ENCODE results near the gene SPRR1A. TPM values are rescaled to one million over a fixed set of nuclear protein-coding genes. Genes with fewer than 3 reads are reported as not detected.
A peak's percentile ranks its signal among the peaks of the same experiment; 100 is the strongest.

SPRR1A gene
- total RNA-seq, 1 donor from 2014 or later, result not detected

DNA sequence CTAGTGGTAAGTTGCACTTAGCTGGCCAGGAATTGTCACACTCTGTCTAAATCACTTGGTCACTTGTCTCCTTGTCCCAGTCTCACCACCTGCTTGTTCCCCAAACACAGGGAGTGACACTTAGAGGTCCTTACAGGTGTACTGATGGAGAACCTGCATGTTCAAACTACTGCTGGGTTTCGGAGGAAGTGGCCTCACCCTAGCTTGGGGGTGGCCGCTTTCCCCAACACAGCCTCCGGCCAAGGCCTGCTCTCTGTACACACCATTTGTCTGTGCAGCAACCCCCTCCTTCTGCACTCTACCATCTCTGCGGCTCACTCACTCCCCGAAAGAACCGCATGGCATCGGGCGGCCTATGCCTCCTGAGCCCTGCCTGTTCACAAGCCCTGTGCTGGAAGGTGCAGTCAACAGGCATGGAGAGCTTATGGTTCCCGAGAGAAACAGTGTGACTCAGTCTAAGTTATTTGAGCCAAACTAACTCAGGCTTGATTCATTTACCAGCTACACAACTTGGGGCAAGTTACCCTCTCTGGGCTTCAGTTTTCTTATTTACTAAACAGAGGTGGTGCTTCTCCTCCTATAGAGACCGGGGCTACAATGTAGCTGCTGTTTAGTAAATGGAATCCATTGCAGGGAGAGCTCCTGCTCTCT is 24.0 kb upstream of the SPRR1A start:
- FAIRE-seq (no peak), DNase-seq (ENCODE audit: low read depth) (peak; percentile 51)
- TF ChIP-seq CTCF (IDR thresholded peaks at IDR 0.05; ENCODE audit: insufficient read depth, low read length, severe bottlenecking), result no peak
- no peaks in the 10 kb centered on the region for H3K36me3 ChIP-seq (ENCODE audit: control insufficient read depth, insufficient read depth, low read length)
- H3K27me3 ChIP-seq (ENCODE audit: control insufficient read depth, insufficient read depth, low read length), result no peaks in the 10 kb centered on the region
- H3K4me3 ChIP-seq (ENCODE audit: low read depth, low read length), result no peak overlapping the region

DNA sequence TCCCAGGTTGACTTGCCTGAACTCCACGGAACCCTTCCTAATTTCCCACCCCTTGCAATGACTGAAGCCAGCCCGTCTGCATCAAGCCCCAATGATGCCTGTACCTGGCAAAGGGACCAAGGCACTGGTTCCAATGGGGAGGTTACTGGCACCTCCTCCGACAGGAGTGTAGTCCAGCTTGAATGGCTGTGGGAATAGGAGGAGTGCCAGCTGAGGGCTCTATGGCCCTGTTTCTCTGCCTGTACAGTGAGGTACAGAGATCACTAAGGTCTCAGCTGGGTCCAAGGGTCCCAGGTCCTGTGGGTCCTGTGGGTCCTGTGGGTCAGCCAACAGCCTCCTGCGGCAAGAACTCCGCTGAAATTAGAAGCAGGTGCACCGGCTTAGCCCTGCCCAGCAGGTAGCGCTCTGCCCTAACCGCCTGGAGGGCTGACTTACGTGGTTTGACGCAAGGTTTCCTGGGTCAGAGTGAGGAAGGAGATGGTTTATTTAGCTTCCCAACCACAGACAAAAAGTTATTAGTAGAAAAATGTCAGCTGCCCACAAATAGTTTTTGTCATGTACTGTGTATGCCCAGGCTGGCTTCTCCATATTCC is 23.3 kb upstream of the SPRR1A start:
- DNase-seq (ENCODE audit: low read depth) (no peak), FAIRE-seq (no peak)
- TF ChIP-seq CTCF (IDR thresholded peaks at IDR 0.05; ENCODE audit: insufficient read depth, low read length, severe bottlenecking), result peak; percentile 20
- no peaks in the 10 kb centered on the region for H3K36me3 ChIP-seq (ENCODE audit: control insufficient read depth, insufficient read depth, low read length)
- H3K4me3 ChIP-seq (ENCODE audit: low read depth, low read length), result no peak overlapping the region
- H3K27me3 ChIP-seq (ENCODE audit: control insufficient read depth, insufficient read depth, low read length), result no peaks in the 10 kb centered on the region

DNA sequence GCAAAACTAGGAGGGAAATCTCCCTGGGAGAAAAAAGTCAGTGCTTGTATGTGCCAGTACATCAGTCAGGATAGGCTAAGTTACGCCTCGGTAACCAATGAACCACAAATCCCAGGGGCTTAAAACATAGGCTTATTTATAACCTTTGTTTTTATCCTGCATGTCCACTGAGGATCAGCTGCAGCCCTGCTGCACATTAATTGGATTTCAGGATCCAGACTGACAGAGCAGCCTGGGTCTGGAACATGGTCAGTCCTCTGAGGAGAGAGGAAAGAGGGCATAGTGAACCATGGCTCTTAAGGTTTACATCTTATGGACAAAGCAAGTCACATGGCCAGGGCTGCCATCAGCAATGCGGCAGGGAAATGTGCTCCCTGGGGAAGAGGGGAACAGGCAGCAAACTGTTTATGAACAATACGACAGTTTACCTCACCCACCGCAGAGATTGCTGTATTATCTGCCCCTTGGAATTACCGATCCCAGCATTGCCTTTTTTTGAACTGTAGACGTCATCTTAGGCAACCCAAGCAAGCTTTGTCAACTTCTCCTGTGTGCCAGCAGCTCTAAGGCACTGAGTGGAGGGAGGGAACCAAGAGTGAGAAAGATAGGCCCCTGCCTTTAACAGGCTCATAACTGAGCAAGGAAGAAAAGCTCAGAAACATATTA is 22.5 kb upstream of the SPRR1A start:
- FAIRE-seq (no peak), DNase-seq (ENCODE audit: low read depth) (no peak)
- H3K36me3 ChIP-seq (ENCODE audit: control insufficient read depth, insufficient read depth, low read length), result no peaks in the 10 kb centered on the region
- H3K27me3 ChIP-seq (ENCODE audit: control insufficient read depth, insufficient read depth, low read length), result no peaks in the 10 kb centered on the region
- H3K4me3 ChIP-seq (ENCODE audit: low read depth, low read length), result no peak overlapping the region
- TF ChIP-seq CTCF (IDR thresholded peaks at IDR 0.05; ENCODE audit: insufficient read depth, low read length, severe bottlenecking), result no peak

DNA sequence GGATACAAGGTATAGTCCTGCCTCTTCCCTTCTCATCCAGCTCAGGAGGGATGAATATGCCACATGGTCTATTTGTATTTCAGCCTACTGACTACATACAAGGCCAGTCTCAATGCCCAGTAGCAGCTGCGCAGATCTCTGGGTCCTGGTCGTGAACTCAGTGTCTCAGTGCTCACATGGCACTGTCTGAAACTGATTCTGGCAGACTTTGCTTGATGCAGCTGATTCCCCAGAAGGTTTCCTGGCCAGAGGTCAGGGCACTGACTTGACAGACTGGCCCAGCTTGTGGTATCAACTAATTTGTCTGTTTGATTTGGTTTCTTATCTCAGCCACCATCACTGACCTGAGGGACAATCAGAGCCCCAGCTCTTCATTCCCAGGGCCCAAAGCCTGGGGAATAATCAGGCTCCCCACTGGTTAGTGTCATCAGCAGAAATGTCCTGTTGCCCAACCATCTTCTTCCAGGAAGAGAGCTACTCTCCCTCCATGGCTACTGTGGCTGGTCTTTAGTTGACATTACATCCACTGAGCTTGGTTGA is 20.9 kb upstream of the SPRR1A start:
- no peak overlapping the region for H3K4me3 ChIP-seq (ENCODE audit: low read depth, low read length)
- no peak for TF ChIP-seq CTCF (IDR thresholded peaks at IDR 0.05; ENCODE audit: insufficient read depth, low read length, severe bottlenecking)
- no peaks in the 10 kb centered on the region for H3K36me3 ChIP-seq (ENCODE audit: control insufficient read depth, insufficient read depth, low read length)
- DNase-seq (ENCODE audit: low read depth) (no peak), FAIRE-seq (peak; percentile 28)
- H3K27me3 ChIP-seq (ENCODE audit: control insufficient read depth, insufficient read depth, low read length), result no peaks in the 10 kb centered on the region

- peak; percentile 82 for DNase-seq (ENCODE audit: low read depth)
- TF ChIP-seq CTCF (IDR thresholded peaks at IDR 0.05; ENCODE audit: insufficient read depth, low read length, severe bottlenecking), result no peak
- FAIRE-seq, result no peak
- Histone ChIP-seq H3K36me3 (ENCODE audit: control insufficient read depth, insufficient read depth, low read length) (no peaks in the 10 kb centered on the region), H3K27me3 (ENCODE audit: control insufficient read depth, insufficient read depth, low read length) (no peaks in the 10 kb centered on the region), H3K4me3 (ENCODE audit: low read depth, low read length) (no peak overlapping the region)
Measured at GRCh38 chr1:152964536-152964935, 19.3 kb upstream of the SPRR1A start.
